H9 (cell line): ENCODE results near the gene C5orf22. TPM values are rescaled to one million over a fixed set of nuclear protein-coding genes. Genes with fewer than 3 reads are reported as not detected.

Experiments
- DNase-seq: peaks from one replicate; pipeline ENCODE4 v3.0.0-alpha.2; 2017
- H2AFZ ChIP-seq: one replicate; pipeline ENCODE4 v1.6.1; 2013; ENCODE audit warnings: mild to moderate bottlenecking, low read length, control low read depth, moderate library complexity
- H2AK5ac ChIP-seq: 2 replicates; pipeline ENCODE4 v1.6.1; 2013; ENCODE audit warnings: low read length, control low read depth, mixed read lengths; ENCODE audit not compliant: insufficient read length
- H2BK120ac ChIP-seq: one replicate; pipeline ENCODE4 v1.6.1; 2013; ENCODE audit warnings: low read depth, mild to moderate bottlenecking, low read length, control low read depth, inconsistent platforms; ENCODE audit not compliant: poor library complexity, severe bottlenecking
- H2BK12ac ChIP-seq: 2 replicates; pipeline ENCODE4 v1.6.1; 2013; ENCODE audit warnings: low read length, control low read depth, mixed read lengths, low read depth; ENCODE audit not compliant: insufficient read length
- H2BK15ac ChIP-seq: 2 replicates; pipeline ENCODE4 v1.6.1; 2013; ENCODE audit warnings: low read depth, low read length, control low read depth
- H2BK20ac ChIP-seq: one replicate; pipeline ENCODE4 v1.6.1; 2013; ENCODE audit warnings: low read depth, mild to moderate bottlenecking, low read length, control low read depth, inconsistent platforms; ENCODE audit not compliant: poor library complexity, severe bottlenecking
- H2BK5ac ChIP-seq: 2 replicates; pipeline ENCODE4 v1.6.1; 2013; ENCODE audit warnings: low read length, control low read depth, mixed read lengths; ENCODE audit not compliant: insufficient read length
- H3K14ac ChIP-seq: 2 replicates; pipeline ENCODE4 v1.6.1; 2013; ENCODE audit warnings: low read length, control low read depth; ENCODE audit not compliant: insufficient read depth
- H3K18ac ChIP-seq: 2 replicates; pipeline ENCODE4 v1.6.1; 2013; ENCODE audit warnings: low read depth, mild to moderate bottlenecking, mixed read lengths, low read length, control low read depth; ENCODE audit not compliant: insufficient read length
- H3K23ac ChIP-seq: 2 replicates; pipeline ENCODE4 v1.6.1; 2013; ENCODE audit warnings: low read length, control low read depth, mixed read lengths, low read depth; ENCODE audit not compliant: insufficient read length
- H3K23me2 ChIP-seq: 2 replicates; pipeline ENCODE4 v1.6.1; 2013; ENCODE audit warnings: low read depth, mild to moderate bottlenecking, mixed read lengths, low read length, control low read depth; ENCODE audit not compliant: insufficient read length, poor library complexity, severe bottlenecking
- H3K27ac ChIP-seq: 2 replicates; pipeline ENCODE4 v1.5.1; 2013; ENCODE audit warnings: low read length, control low read depth, mixed read lengths, low read depth; ENCODE audit not compliant: insufficient read length
- H3K27me3 ChIP-seq: 2 replicates; pipeline ENCODE4 v1.6.1; 2013; ENCODE audit warnings: low read length, control low read depth, inconsistent platforms; ENCODE audit not compliant: insufficient read depth
- H3K4ac ChIP-seq: 2 replicates; pipeline ENCODE4 v1.6.1; 2013; ENCODE audit warnings: low read depth, mild to moderate bottlenecking, control low read depth, inconsistent platforms, low read length, moderate library complexity
- H3K4me1 ChIP-seq: 2 replicates; pipeline ENCODE4 v1.6.1; 2013; ENCODE audit warnings: low read length, control low read depth, inconsistent platforms; ENCODE audit not compliant: insufficient read depth
- H3K4me2 ChIP-seq: 2 replicates; pipeline ENCODE4 v1.6.1; 2013; ENCODE audit warnings: low read length, control low read depth, mixed read lengths; ENCODE audit not compliant: insufficient read length, insufficient read depth
- H3K56ac ChIP-seq: 2 replicates; pipeline ENCODE4 v1.6.1; 2013; ENCODE audit warnings: low read depth, mild to moderate bottlenecking, mixed read lengths, low read length, control low read depth; ENCODE audit not compliant: insufficient read length
- H3K79me1 ChIP-seq: 2 replicates; pipeline ENCODE4 v1.6.1; 2013; ENCODE audit warnings: low read depth, mild to moderate bottlenecking, moderate library complexity, low read length, control low read depth, inconsistent platforms; ENCODE audit not compliant: insufficient read depth, poor library complexity, severe bottlenecking
- H3K79me2 ChIP-seq: 2 replicates; pipeline ENCODE4 v1.6.1; 2013; ENCODE audit warnings: low read length, control low read depth, inconsistent platforms; ENCODE audit not compliant: insufficient read depth
- H3K9ac ChIP-seq: 2 replicates; pipeline ENCODE4 v1.6.1; 2013; ENCODE audit warnings: low read length, control low read depth, mixed read lengths; ENCODE audit not compliant: insufficient read length; ENCODE audit errors: extremely low read depth
- H3K9me3 ChIP-seq: one replicate; pipeline ENCODE4 v1.6.1; 2013; ENCODE audit warnings: low read depth, low read length, inconsistent platforms; ENCODE audit not compliant: control insufficient read depth
- H3T11ph ChIP-seq: one replicate; pipeline ENCODE4 v1.6.1; 2013; ENCODE audit warnings: mild to moderate bottlenecking, low read length, control low read depth, inconsistent platforms
- H4K20me1 ChIP-seq: one replicate; pipeline ENCODE4 v1.6.1; 2013; ENCODE audit not compliant: control insufficient read depth, insufficient read length, insufficient read depth
- H4K5ac ChIP-seq: 2 replicates; pipeline ENCODE4 v1.6.1; 2013; ENCODE audit warnings: low read depth, mild to moderate bottlenecking, mixed read lengths, low read length, control low read depth; ENCODE audit not compliant: insufficient read length
- H4K8ac ChIP-seq: replicated peaks from 2 replicates; pipeline ENCODE4 v1.6.1; 2013; ENCODE audit warnings: low read length, control low read depth, mixed read lengths, low read depth; ENCODE audit not compliant: insufficient read length
- H4K91ac ChIP-seq: 2 replicates; pipeline ENCODE4 v1.6.1; 2013; ENCODE audit warnings: low read depth, mild to moderate bottlenecking, moderate library complexity, mixed read lengths, low read length, control low read depth; ENCODE audit not compliant: insufficient read length
- H3K27ac Mint-ChIP-seq, 3 experiments: 2 replicates in 2 of 3; 3 replicates in 1 of 3; pipeline ENCODE4 v1.8.0; 2020 to 2021; ENCODE audit warnings: mixed read lengths in 3 of 3, mild to moderate bottlenecking in 1 of 3, moderate library complexity in 1 of 3
- H3K27me3 Mint-ChIP-seq: 2 replicates; pipeline ENCODE4 v1.8.0; 2021; ENCODE audit warnings: low read depth, mild to moderate bottlenecking, moderate library complexity, mixed read lengths
- H3K36me3 Mint-ChIP-seq, 3 experiments: 2 replicates in 2 of 3; 3 replicates in 1 of 3; pipeline ENCODE4 v1.8.0; 2020 to 2021; ENCODE audit warnings: low read depth in 3 of 3, mixed read lengths in 3 of 3; ENCODE audit not compliant: insufficient read depth in 1 of 3
- H3K4me1 Mint-ChIP-seq, 2 experiments: 2 replicates each; pipeline ENCODE4 v1.8.0; 2020; ENCODE audit warnings: mixed read lengths in 2 of 2
- H3K4me3 Mint-ChIP-seq, 2 experiments: 2 replicates in 1 of 2; 3 replicates in 1 of 2; pipeline ENCODE4 v1.8.0; 2020 to 2021; ENCODE audit warnings: mild to moderate bottlenecking in 2 of 2, mixed read lengths in 2 of 2, moderate library complexity in 1 of 2
- H3K9me3 Mint-ChIP-seq, 2 experiments: 2 replicates in 1 of 2; 3 replicates in 1 of 2; pipeline ENCODE4 v1.8.0; 2020; ENCODE audit warnings: mild to moderate bottlenecking in 2 of 2, mixed read lengths in 2 of 2, moderate library complexity in 1 of 2
- WGBS: extraction: QIAGEN DNeasy Blood & Tissue Kit; methylation state at CpG from one replicate; pipeline ENCODE4 v1.1.7; 2013; ENCODE audit warnings: missing lambda C conversion rate, low lambda C conversion rate, mixed read lengths; ENCODE audit not compliant: insufficient read length; ENCODE audit errors: extremely low coverage; 5-methylcytosine and 5-hydroxymethylcytosine counted together
- total RNA-seq: library from RNA; stranded (reverse); gene quantifications from 2 replicates; pipeline ENCODE4 v1.2.1, GENCODE V29; 2021
- TF ChIP-seq, protein P1 (sequence below): fragments of 200-600 bp; sonication (generic); conservative IDR thresholded peaks from 3 replicates; pipeline ENCODE4 v1.8.0; 2021; ENCODE audit warnings: antibody characterized with exemption, mild to moderate bottlenecking

The C5orf22 gene
- total RNA-seq, 1 experiment from 2014 or later: 34.0 TPM

DNA sequence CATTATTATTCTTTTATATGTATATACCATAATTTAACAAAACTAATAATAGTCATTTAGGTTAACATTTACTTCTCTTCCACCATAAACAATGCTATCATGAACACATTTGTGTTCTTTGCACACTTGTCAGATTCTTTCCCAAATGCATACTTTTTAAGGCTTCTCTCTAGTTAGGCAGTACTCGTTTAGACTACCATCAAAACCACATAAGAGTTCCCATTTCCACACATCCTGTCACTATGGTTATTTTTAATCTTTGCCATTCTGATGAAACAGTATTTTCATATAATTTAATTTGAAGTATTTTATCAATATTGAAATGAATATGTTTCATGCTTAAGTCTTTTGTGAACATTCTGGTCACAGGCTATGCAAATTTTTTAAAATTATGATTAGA lies 15.3 kb upstream of the C5orf22 start:
- Histone ChIP-seq H3K79me1 (no peaks in the 10 kb centered on the region), H3T11ph (no peak overlapping the region), H4K91ac (no peak overlapping the region), H3K23me2 (no peaks in the 10 kb centered on the region), H3K18ac (no peak overlapping the region), H3K27ac (no peak overlapping the region), H4K8ac (no peak overlapping the region), H2AK5ac (no peak overlapping the region), H2BK120ac (no peak overlapping the region), H2BK15ac (no peak overlapping the region), H2BK12ac (no peak overlapping the region), H3K4me2 (no peak overlapping the region), H2AFZ (no peak overlapping the region), H3K56ac (no peak overlapping the region), H3K23ac (no peak overlapping the region), H3K14ac (no peak overlapping the region), H3K9ac (no peak overlapping the region), H2BK5ac (no peak overlapping the region), H3K9me3 (no peaks in the 10 kb centered on the region), H3K27me3 (no peaks in the 10 kb centered on the region), H4K20me1 (no peaks in the 10 kb centered on the region), H3K4me1 (no peaks in the 10 kb centered on the region), H3K4ac (no peak overlapping the region), H2BK20ac (no peak overlapping the region), H4K5ac (no peak overlapping the region), H3K79me2 (no peaks in the 10 kb centered on the region)
- Mint-ChIP-seq H3K27ac (no peak overlapping the region), H3K27me3 (no peaks in the 10 kb centered on the region), H3K36me3 (peaks cover 11 to 47% (median 46%) of the 10 kb centered on the region in 3 experiments; a peak in 6 of 7 replicates), H3K4me3 (no peak overlapping the region), H3K4me1 (no peaks in the 10 kb centered on the region), H3K9me3 (no peaks in the 10 kb centered on the region)
- TF ChIP-seq, protein P1, sequence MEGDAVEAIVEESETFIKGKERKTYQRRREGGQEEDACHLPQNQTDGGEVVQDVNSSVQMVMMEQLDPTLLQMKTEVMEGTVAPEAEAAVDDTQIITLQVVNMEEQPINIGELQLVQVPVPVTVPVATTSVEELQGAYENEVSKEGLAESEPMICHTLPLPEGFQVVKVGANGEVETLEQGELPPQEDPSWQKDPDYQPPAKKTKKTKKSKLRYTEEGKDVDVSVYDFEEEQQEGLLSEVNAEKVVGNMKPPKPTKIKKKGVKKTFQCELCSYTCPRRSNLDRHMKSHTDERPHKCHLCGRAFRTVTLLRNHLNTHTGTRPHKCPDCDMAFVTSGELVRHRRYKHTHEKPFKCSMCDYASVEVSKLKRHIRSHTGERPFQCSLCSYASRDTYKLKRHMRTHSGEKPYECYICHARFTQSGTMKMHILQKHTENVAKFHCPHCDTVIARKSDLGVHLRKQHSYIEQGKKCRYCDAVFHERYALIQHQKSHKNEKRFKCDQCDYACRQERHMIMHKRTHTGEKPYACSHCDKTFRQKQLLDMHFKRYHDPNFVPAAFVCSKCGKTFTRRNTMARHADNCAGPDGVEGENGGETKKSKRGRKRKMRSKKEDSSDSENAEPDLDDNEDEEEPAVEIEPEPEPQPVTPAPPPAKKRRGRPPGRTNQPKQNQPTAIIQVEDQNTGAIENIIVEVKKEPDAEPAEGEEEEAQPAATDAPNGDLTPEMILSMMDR: no peak
- no peak for DNase-seq
- WGBS: no CpG with 5 or more reads among the region's 1 CpG
